Measurements from ENCODE around the gene PAGE3.

- no peak for TF ChIP-seq FOXJ3 (CRISPR knock-in tag; IDR thresholded peaks at IDR 0.05; ENCODE audit: borderline replicate concordance)
- TF ChIP-seq MAX (CRISPR knock-in tag; IDR thresholded peaks at IDR 0.05), result no peak
- TF ChIP-seq CTCF (IDR thresholded peaks at IDR 0.05), result no peak
- TF ChIP-seq FOXP4 (CRISPR knock-in tag; IDR thresholded peaks at IDR 0.05), result no peak
- no peak for TF ChIP-seq IRF1 (CRISPR knock-in tag; IDR thresholded peaks at IDR 0.05)
- TF ChIP-seq ZNF121 (CRISPR knock-in tag; IDR thresholded peaks at IDR 0.05), result no peak
- no peak for TF ChIP-seq USF1 (CRISPR knock-in tag; IDR thresholded peaks at IDR 0.05)
- TF ChIP-seq SMAD3 (CRISPR knock-in tag; IDR thresholded peaks at IDR 0.05; ENCODE audit: borderline replicate concordance), result no peak
- no peak for TF ChIP-seq CREB1 (CRISPR knock-in tag; IDR thresholded peaks at IDR 0.05)
- no peak for TF ChIP-seq ELF4 (CRISPR knock-in tag; IDR thresholded peaks at IDR 0.05; ENCODE audit: low read depth)
- no peak for TF ChIP-seq GABPB1 (CRISPR knock-in tag; IDR thresholded peaks at IDR 0.05)
- no peak for TF ChIP-seq MYBL2 (CRISPR knock-in tag; IDR thresholded peaks at IDR 0.05)
- TF ChIP-seq ZBTB21 (CRISPR knock-in tag; IDR thresholded peaks at IDR 0.05; ENCODE audit: borderline replicate concordance), result no peak
- no peak for TF ChIP-seq SMAD4 (CRISPR knock-in tag; IDR thresholded peaks at IDR 0.05)
These were observed 44.5 kb downstream of the PAGE3 start, which contains the start of gene PAGE5 for GRCh38 chrX:55220119-55220794.

Data from WTC11 (cell line).